ENCODE data around the gene GRM4. TPM values are rescaled to one million over a fixed set of nuclear protein-coding genes. Genes with fewer than 3 reads are reported as not detected.

Gene GRM4
- polyA plus RNA-seq, 1 of the 3 experiments (the other 2 are of a cell fraction): not detected

GRCh38 chr6:34082348-34082747, 63.5 kb downstream of the GRM4 start:
- no peak overlapping the region for H3K4me2 ChIP-seq
- no peaks in the 10 kb centered on the region for H4K20me1 ChIP-seq (ENCODE audit: insufficient read depth)
- H3F3A ChIP-seq (replicated peaks; ENCODE audit: insufficient read depth): no peaks in the 10 kb centered on the region
- POLR2A ChIA-PET: no interaction called here
- no peak for DNase-seq
- H2AFZ ChIP-seq (ENCODE audit: low read depth): no peak overlapping the region
- no peaks in the 10 kb centered on the region for H3K9me2 ChIP-seq
- no peaks in the 10 kb centered on the region; the same call in none of the 2 replicates for H3K27me3 ChIP-seq (ENCODE audit: insufficient read depth)
- H3K9ac ChIP-seq: no peak overlapping the region
- no peaks in the 10 kb centered on the region for H3K4me1 ChIP-seq (ENCODE audit: control insufficient read depth in 1 of 2, insufficient read depth in 2 of 2, low read depth in 1 of 2, low read length in 1 of 2)
- H3K9me3 ChIP-seq: no peaks in the 10 kb centered on the region
- no peaks in the 10 kb centered on the region for H3K79me2 ChIP-seq (ENCODE audit: insufficient read depth)
- H3K27ac ChIP-seq (ENCODE audit: low read depth in 2 of 2, low read length in 1 of 2): no peak overlapping the region
- 72% methylated on average over 7 of the region's 10 CpGs for WGBS (ENCODE audit: low lambda C conversion rate)
- CTCF ChIA-PET: no interaction called here
- no peaks in the 10 kb centered on the region for H3K36me3 ChIP-seq (replicated peaks in 1 of 2; ENCODE audit: control insufficient read depth in 1 of 2, insufficient read depth in 2 of 2, low read length in 1 of 2)
- TF ChIP-seq MXI1 (IDR thresholded peaks at IDR 0.05; ENCODE audit: low read depth, low read length) (no peak), FOSL2 (IDR thresholded peaks at IDR 0.05; ENCODE audit: borderline replicate concordance, low read depth) (no peak), RAD21 (IDR thresholded peaks at IDR 0.05; ENCODE audit: low read length) (no peak), RXRA (IDR thresholded peaks at IDR 0.05; ENCODE audit: borderline replicate concordance, low read depth) (no peak), NFIC (IDR thresholded peaks at IDR 0.05; ENCODE audit: borderline replicate concordance) (no peak), ZBTB33 (IDR thresholded peaks at IDR 0.05; ENCODE audit: borderline replicate concordance, low read depth) (no peak)
- H3K4me3 ChIP-seq (ENCODE audit: low read depth in 2 of 2, low read length in 1 of 2): no peak overlapping the region

- ChIA-PET CTCF (interaction anchor here (1.2 kb wide), 1 partner anchor 25 kb away, joined by 4 read pairs; no protein-coding TSS in a partner anchor), POLR2A (no interaction called here)
- H2AFZ ChIP-seq (ENCODE audit: low read depth): no peak overlapping the region
- no peaks in the 10 kb centered on the region for H3K36me3 ChIP-seq (replicated peaks in 1 of 2; ENCODE audit: control insufficient read depth in 1 of 2, insufficient read depth in 2 of 2, low read length in 1 of 2)
- no peaks in the 10 kb centered on the region; the same call in none of the 2 replicates for H3K27me3 ChIP-seq (ENCODE audit: insufficient read depth)
- H3F3A ChIP-seq (replicated peaks; ENCODE audit: insufficient read depth): no peaks in the 10 kb centered on the region
- H4K20me1 ChIP-seq (ENCODE audit: insufficient read depth): no peaks in the 10 kb centered on the region
- no peaks in the 10 kb centered on the region for H3K9me3 ChIP-seq
- no peaks in the 10 kb centered on the region for H3K9me2 ChIP-seq
- no peak for TF ChIP-seq ELF1 (IDR thresholded peaks at IDR 0.05)
- TF ChIP-seq USF1 (IDR thresholded peaks at IDR 0.05; ENCODE audit: borderline replicate concordance, low read depth): no peak
- no peak for TF ChIP-seq TCF12 (IDR thresholded peaks at IDR 0.05)
- TF ChIP-seq REST (IDR thresholded peaks at IDR 0.05; ENCODE audit: low read depth, low read length): no peak
- TF ChIP-seq MAX (IDR thresholded peaks at IDR 0.05; ENCODE audit: low read depth): no peak
- TF ChIP-seq POLR2AphosphoS5 (IDR thresholded peaks at IDR 0.05; ENCODE audit: low read depth, low read length): no peak
- no peak for TF ChIP-seq RFX5 (IDR thresholded peaks at IDR 0.05; ENCODE audit: low read length)
- no peak for TF ChIP-seq MXI1 (IDR thresholded peaks at IDR 0.05; ENCODE audit: low read depth, low read length)
- no peak overlapping the region for H3K27ac ChIP-seq (ENCODE audit: low read depth in 2 of 2, low read length in 1 of 2)
- H3K4me1 ChIP-seq (ENCODE audit: control insufficient read depth in 1 of 2, insufficient read depth in 2 of 2, low read depth in 1 of 2, low read length in 1 of 2): no peaks in the 10 kb centered on the region
- no peak for DNase-seq
- H3K4me2 ChIP-seq: no peak overlapping the region
- H3K79me2 ChIP-seq (ENCODE audit: insufficient read depth): no peaks in the 10 kb centered on the region
- H3K9ac ChIP-seq: no peak overlapping the region
- 65% methylated on average over 4 of the region's 5 CpGs for WGBS (ENCODE audit: low lambda C conversion rate)
- H3K4me3 ChIP-seq (ENCODE audit: low read depth in 2 of 2, low read length in 1 of 2): no peak overlapping the region
These were observed 65.5 kb downstream of the GRM4 start for GRCh38 chr6:34080357-34080756.

Measured in SK-N-SH (cell line).